BLaER1 treated with 17β-estradiol and CSF1 and Interleukin-3, amounts not matched to agents 10 nM and 100 nM (cell line): Measurements from ENCODE around the gene C1orf116.

Source experiments
- H3K27ac ChIP-seq, 11 experiments: shearing (Covaris generic); formaldehyde crosslinking; 2 replicates each; pipeline ENCODE4 v1.8.1; 2022
- H3K27me3 ChIP-seq, 11 experiments: shearing (Covaris generic); formaldehyde crosslinking; 2 replicates each; pipeline ENCODE4 v1.8.1; 2022
- H3K36me3 ChIP-seq, 11 experiments: shearing (Covaris generic); formaldehyde crosslinking; 2 replicates each; pipeline ENCODE4 v1.8.1; 2022
- H3K4me1 ChIP-seq, 10 experiments: shearing (Covaris generic); formaldehyde crosslinking; 2 replicates each; pipeline ENCODE4 v1.8.1; 2022
- H3K4me2 ChIP-seq, 11 experiments: shearing (Covaris generic); formaldehyde crosslinking; 2 replicates each; pipeline ENCODE4 v1.8.1; 2022
- H3K4me3 ChIP-seq, 10 experiments: shearing (Covaris generic); formaldehyde crosslinking; 2 replicates each; pipeline ENCODE4 v1.8.1; 2022
- H3K9ac ChIP-seq, 11 experiments: shearing (Covaris generic); formaldehyde crosslinking; 2 replicates each; pipeline ENCODE4 v1.8.1; 2022
- H3K9me3 ChIP-seq, 11 experiments: shearing (Covaris generic); formaldehyde crosslinking; replicated peaks in 1 of 11; 2 replicates each; pipeline ENCODE4 v1.8.1; 2022
- H4K20me1 ChIP-seq, 11 experiments: shearing (Covaris generic); formaldehyde crosslinking; 2 replicates each; pipeline ENCODE4 v1.8.1; 2022
- Cebpa-rat ChIP-seq, 11 experiments: shearing (Covaris generic); IDR thresholded peaks; 2 replicates each; pipeline ENCODE4 v1.8.1; 2022

The C1orf116 gene

GRCh38 chr1:207018707-207019106 lies 13.8 kb downstream of the C1orf116 start:
- no peak overlapping the region for H3K4me3 ChIP-seq
- no peaks in the 10 kb centered on the region for H3K36me3 ChIP-seq
- H3K9me3 ChIP-seq, result no peaks in the 10 kb centered on the region
- H4K20me1 ChIP-seq, result no peaks in the 10 kb centered on the region
- H3K27me3 ChIP-seq, result no peaks in the 10 kb centered on the region
- H3K4me2 ChIP-seq, result no peak overlapping the region
- peaks cover 0 to 17% (median 0%) of the 10 kb centered on the region in 10 experiments; a peak in 4 of 20 replicates for H3K4me1 ChIP-seq
- H3K9ac ChIP-seq, result no peak overlapping the region
- no peak overlapping the region for H3K27ac ChIP-seq
- no peak for TF ChIP-seq Cebpa-rat (IDR thresholded peaks at IDR 0.05)

GRCh38 chr1:207017615-207018559 lies 14.7 kb downstream of the C1orf116 start:
- Histone ChIP-seq H3K27ac (no peak overlapping the region), H3K4me1 (peaks cover 0 to 16% (median 0%) of the 10 kb centered on the region in 10 experiments; a peak in 1 of 20 replicates), H4K20me1 (no peaks in the 10 kb centered on the region), H3K9ac (no peak overlapping the region), H3K27me3 (no peaks in the 10 kb centered on the region), H3K9me3 (no peaks in the 10 kb centered on the region), H3K36me3 (no peaks in the 10 kb centered on the region), H3K4me2 (no peak overlapping the region), H3K4me3 (no peak overlapping the region)
- no peak for TF ChIP-seq Cebpa-rat (IDR thresholded peaks at IDR 0.05)

- no peak overlapping the region for H3K4me2 ChIP-seq
- no peak overlapping the region for H3K9ac ChIP-seq
- no peak overlapping the region for H3K27ac ChIP-seq
- peaks cover 0 to 15% (median 0%) of the 10 kb centered on the region in 10 experiments; a peak in 1 of 20 replicates for H3K4me1 ChIP-seq
- no peak overlapping the region for H3K4me3 ChIP-seq
- no peak for TF ChIP-seq Cebpa-rat (IDR thresholded peaks at IDR 0.05)
- no peaks in the 10 kb centered on the region for H3K27me3 ChIP-seq
- H3K36me3 ChIP-seq, result no peaks in the 10 kb centered on the region
- no peaks in the 10 kb centered on the region for H3K9me3 ChIP-seq
- no peaks in the 10 kb centered on the region for H4K20me1 ChIP-seq
Measured at GRCh38 chr1:207015791-207016190, 16.8 kb downstream of the C1orf116 start.

GRCh38 chr1:207014728-207015127 lies 17.8 kb downstream of the C1orf116 start:
- Histone ChIP-seq H3K27ac (no peak overlapping the region), H3K27me3 (no peaks in the 10 kb centered on the region), H3K4me2 (no peak overlapping the region)

GRCh38 chr1:207013321-207014085 lies 19.1 kb downstream of the C1orf116 start:
- 0 out of 22 replicates have a peak, but pooled peaks cover 0 to under 1% (median 0%) of the 10 kb centered on the region in 11 experiments for H3K9me3 ChIP-seq
- H3K36me3 ChIP-seq, result no peaks in the 10 kb centered on the region
- H3K27me3 ChIP-seq, result no peaks in the 10 kb centered on the region
- H3K4me3 ChIP-seq, result no peak overlapping the region
- no peak for TF ChIP-seq Cebpa-rat (IDR thresholded peaks at IDR 0.05)
- no peak overlapping the region for H3K27ac ChIP-seq
- no peak overlapping the region for H3K4me2 ChIP-seq
- no peak overlapping the region for H3K9ac ChIP-seq
- peaks cover 0 to 10% (median 0%) of the 10 kb centered on the region in 10 experiments; a peak in 1 of 20 replicates for H3K4me1 ChIP-seq
- H4K20me1 ChIP-seq, result no peaks in the 10 kb centered on the region

More at GRCh38 chr1:207014728-207015127, 17.8 kb downstream of the C1orf116 start:
- Histone ChIP-seq H3K36me3 (no peaks in the 10 kb centered on the region), H3K9ac (no peak overlapping the region), H4K20me1 (no peaks in the 10 kb centered on the region), H3K4me1 (peaks cover 0 to 11% (median 0%) of the 10 kb centered on the region in 10 experiments; a peak in 1 of 20 replicates), H3K4me3 (no peak overlapping the region), H3K9me3 (no peaks in the 10 kb centered on the region)
- TF ChIP-seq Cebpa-rat (IDR thresholded peaks at IDR 0.05), result no peak

GRCh38 chr1:207010726-207011125 lies 21.8 kb downstream of the C1orf116 start:
- Histone ChIP-seq H3K27me3 (no peaks in the 10 kb centered on the region), H4K20me1 (no peaks in the 10 kb centered on the region), H3K27ac (no peak overlapping the region), H3K4me1 (no peaks in the 10 kb centered on the region), H3K4me3 (no peak overlapping the region), H3K9ac (no peak overlapping the region), H3K9me3 (peaks cover 0 to 13% (median 5%) of the 10 kb centered on the region in 11 experiments; a peak in 4 of 22 replicates), H3K36me3 (no peaks in the 10 kb centered on the region), H3K4me2 (no peak overlapping the region)
- TF ChIP-seq Cebpa-rat (IDR thresholded peaks at IDR 0.05), result no peak

GRCh38 chr1:207009945-207010344 lies 22.6 kb downstream of the C1orf116 start:
- H3K9ac ChIP-seq, result no peak overlapping the region
- no peak overlapping the region for H3K4me3 ChIP-seq
- no peak overlapping the region for H3K27ac ChIP-seq
- no peaks in the 10 kb centered on the region for H4K20me1 ChIP-seq
- H3K4me2 ChIP-seq, result no peak overlapping the region
- H3K4me1 ChIP-seq, result no peaks in the 10 kb centered on the region
- peaks cover 0 to 13% (median 5%) of the 10 kb centered on the region in 11 experiments; a peak in 4 of 22 replicates for H3K9me3 ChIP-seq
- no peak for TF ChIP-seq Cebpa-rat (IDR thresholded peaks at IDR 0.05)
- H3K27me3 ChIP-seq, result no peaks in the 10 kb centered on the region
- no peaks in the 10 kb centered on the region for H3K36me3 ChIP-seq

- Histone ChIP-seq H3K9ac (no peak overlapping the region), H3K9me3 (peaks cover 0 to 13% (median 5%) of the 10 kb centered on the region in 11 experiments; a peak in 4 of 22 replicates), H3K4me1 (no peaks in the 10 kb centered on the region), H3K27me3 (no peaks in the 10 kb centered on the region), H3K36me3 (no peaks in the 10 kb centered on the region), H4K20me1 (no peaks in the 10 kb centered on the region), H3K4me2 (no peak overlapping the region), H3K4me3 (no peak overlapping the region), H3K27ac (no peak overlapping the region)
- TF ChIP-seq Cebpa-rat (IDR thresholded peaks at IDR 0.05), result no peak
Measured at GRCh38 chr1:207009182-207009850, 23.2 kb downstream of the C1orf116 start.
